GM12892 (cell line): Measurements from ENCODE around the gene TMEM178B.

Source experiments
- POLR2A ChIP-seq: IDR thresholded peaks from 2 replicates; pipeline ENCODE4 v1.6.1; 2011; ENCODE audit warnings: low read depth, low read length, control low read depth
- POLR2AphosphoS5 ChIP-seq: IDR thresholded peaks from 2 replicates; pipeline ENCODE4 v1.6.1; 2011; ENCODE audit warnings: low read depth, low read length, control low read depth

DNA sequence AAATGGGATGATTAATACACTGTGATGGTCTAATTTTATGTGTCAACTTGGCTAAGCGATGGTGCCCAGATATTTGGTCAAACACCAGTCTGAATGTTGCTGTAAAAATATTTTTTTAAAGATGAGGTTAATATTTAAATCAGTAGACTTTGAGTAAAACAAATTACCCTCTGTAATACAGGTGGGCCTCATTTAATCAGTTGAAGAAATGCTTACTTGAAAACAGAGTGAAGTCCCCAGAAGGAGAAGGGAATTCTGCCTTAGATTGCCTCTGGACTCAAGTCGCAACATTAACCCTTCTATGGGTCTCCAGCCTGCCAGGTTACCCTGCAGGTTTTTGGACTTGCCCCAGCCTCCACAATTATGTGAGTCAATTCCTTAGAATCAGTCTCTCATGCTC, 427.6 kb downstream of the TMEM178B start:
- TF ChIP-seq POLR2A (no peak), POLR2AphosphoS5 (no peak)
